RWPE1 (cell line): ENCODE results near the gene SLC25A11.
"Not testable (repeated sequence)": the region's sequence is repeated elsewhere in the genome, so short reads cannot be mapped to it uniquely, and the experiment has no call there.

Experiments
- CTCF ChIA-PET: fragments of 350-600 bp; sonication (Branson Sonifier 250); formaldehyde crosslinking; extraction: SDS; loops from one replicate; lab custom pipeline; 2021; lab: Yijun Ruan, JAX
- POLR2A ChIA-PET: fragments of 400-600 bp; formaldehyde crosslinking; extraction: SDS; loops from one replicate; lab custom pipeline; 2020; ENCODE audit warnings: antibody characterized with exemption; ENCODE audit not compliant: low non-redundant PET; lab: Yijun Ruan, JAX
- DNase-seq: peaks from one replicate; pipeline ENCODE4 v3.0.0; 2012; ENCODE audit warnings: low spot score
- H3K27ac ChIP-seq: fragments of 450-650 bp; 2 replicates; pipeline ENCODE4 v1.5.1; 2017
- TF ChIP-seq, protein P1 (sequence below): fragments of 450-650 bp; conservative IDR thresholded peaks from 2 replicates; pipeline ENCODE4 v1.5.1; 2017; ENCODE audit warnings: low read depth, mild to moderate bottlenecking

SLC25A11 gene

DNA sequence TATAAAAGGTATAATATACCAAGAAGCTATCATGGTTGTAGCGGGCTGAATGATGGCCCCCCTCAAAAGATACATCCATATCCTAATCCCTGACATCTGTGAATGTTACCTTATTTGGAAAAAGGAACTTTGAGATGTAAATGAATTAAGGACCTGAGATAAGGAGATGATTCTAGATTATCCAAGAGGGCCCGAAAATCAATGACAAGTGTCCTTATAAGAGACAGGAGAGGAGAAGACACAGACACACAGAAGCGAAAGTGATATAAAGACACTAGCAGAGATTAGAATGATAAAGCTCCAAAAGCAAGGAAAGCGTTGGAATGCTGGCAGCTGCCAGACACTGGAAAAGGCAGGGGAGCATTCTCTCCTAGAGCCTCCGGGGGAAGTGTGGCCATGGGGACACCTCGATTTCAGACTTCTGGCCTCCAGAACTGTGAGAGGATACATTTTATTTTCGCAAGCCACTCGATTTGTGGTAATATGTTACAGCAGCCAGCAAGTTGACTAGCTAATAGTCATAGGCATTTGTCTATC lies 20.3 kb downstream of the SLC25A11 start:
- H3K27ac ChIP-seq = no peak overlapping the region
- CTCF ChIA-PET = interaction anchor here (0.7 to 1.2 kb wide), 2 partner anchors 10 to 11 kb away, joined by 3 to 6 read pairs; no protein-coding TSS in a partner anchor
- POLR2A ChIA-PET = no interaction called here
- DNase-seq = no peak
- TF ChIP-seq, protein P1, sequence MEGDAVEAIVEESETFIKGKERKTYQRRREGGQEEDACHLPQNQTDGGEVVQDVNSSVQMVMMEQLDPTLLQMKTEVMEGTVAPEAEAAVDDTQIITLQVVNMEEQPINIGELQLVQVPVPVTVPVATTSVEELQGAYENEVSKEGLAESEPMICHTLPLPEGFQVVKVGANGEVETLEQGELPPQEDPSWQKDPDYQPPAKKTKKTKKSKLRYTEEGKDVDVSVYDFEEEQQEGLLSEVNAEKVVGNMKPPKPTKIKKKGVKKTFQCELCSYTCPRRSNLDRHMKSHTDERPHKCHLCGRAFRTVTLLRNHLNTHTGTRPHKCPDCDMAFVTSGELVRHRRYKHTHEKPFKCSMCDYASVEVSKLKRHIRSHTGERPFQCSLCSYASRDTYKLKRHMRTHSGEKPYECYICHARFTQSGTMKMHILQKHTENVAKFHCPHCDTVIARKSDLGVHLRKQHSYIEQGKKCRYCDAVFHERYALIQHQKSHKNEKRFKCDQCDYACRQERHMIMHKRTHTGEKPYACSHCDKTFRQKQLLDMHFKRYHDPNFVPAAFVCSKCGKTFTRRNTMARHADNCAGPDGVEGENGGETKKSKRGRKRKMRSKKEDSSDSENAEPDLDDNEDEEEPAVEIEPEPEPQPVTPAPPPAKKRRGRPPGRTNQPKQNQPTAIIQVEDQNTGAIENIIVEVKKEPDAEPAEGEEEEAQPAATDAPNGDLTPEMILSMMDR = no peak

DNA sequence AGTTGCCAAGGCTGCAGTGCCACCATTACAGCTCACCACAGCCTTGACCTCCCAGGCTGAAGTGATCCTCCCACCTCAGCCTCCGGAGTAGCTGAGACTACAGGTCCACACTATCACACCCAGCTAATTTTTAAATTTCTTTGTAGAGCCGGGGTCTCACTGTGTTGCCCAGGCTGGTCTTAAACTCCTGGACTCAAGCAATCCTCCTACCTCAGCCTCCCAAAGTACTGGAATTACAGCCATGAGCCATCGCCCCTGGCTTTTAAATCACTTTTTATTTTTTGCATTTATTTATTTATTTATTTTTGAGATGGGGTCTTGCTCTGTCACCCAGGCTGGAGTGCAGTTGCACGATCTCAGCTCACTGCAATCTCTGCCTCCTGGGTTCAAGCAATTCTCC lies 25.3 kb downstream of the SLC25A11 start:
- DNase-seq, POLR2A ChIA-PET: not testable (repeated sequence)
- CTCF ChIA-PET = interaction anchor here (0.7 kb wide), 1 partner anchor 893 kb away, joined by 5 read pairs; no protein-coding TSS in a partner anchor

DNA sequence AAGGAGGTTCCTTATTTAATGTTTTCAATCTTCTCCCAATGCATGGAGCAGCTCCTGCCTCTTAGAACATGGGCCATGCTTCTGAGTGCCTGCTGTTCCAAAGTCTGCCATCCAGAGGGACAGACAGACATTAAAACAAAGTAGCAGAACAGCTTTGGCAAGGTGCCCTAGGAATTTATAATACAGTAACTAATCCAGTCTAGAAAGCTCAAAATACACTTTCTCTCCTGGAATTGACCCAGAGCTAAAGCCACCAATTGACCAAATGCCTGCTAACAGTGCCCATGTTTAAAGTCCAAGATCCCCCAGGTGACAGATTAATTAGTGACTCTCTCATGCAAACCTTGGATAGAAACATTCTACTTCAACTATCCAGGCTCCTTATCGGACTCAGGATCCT lies 25.9 kb downstream of the SLC25A11 start:
- DNase-seq = no peak
- ChIA-PET POLR2A (no interaction called here), CTCF (interaction anchor here (0.6 kb wide), 1 partner anchor 11 kb away, joined by 3 read pairs; the partner anchor contains the start of gene CHRNE)
- no peak overlapping the region for H3K27ac ChIP-seq
- TF ChIP-seq, protein P1 = no peak

More for the DNA sequence above, 25.3 kb downstream of the SLC25A11 start:
- not testable (repeated sequence) for H3K27ac ChIP-seq

DNA sequence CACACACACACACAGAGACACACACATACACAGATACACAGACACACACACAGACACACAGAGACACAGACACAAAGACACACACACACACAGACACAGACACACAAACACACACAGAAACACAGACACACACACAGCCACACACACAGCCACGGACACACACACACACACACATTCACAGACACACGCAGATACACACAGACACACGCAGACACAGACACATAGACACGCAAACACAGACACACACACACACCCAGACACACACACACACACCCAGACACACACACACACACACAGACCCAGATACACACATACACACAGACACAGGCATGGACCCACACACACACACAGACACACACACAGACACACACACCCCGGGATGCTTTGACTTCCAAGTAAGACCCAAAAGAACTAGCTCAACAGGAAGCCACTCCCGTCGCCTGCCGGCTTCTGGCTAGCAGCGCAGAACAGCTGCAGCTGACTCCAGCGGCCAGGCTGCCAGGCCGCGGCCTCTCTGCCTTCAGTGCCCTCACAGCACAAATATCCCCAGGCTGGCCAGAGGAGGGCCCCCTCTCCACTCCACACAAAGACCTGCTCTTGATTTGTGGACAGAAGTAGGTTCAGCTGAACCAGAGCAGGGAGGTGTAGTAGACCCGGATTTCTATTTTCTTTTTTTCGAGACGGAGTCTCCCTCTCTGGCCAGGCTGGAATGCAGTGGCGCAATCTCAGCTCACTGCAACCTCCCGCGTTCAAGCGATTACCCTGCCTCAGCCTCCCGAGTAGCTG lies 30.9 kb downstream of the SLC25A11 start:
- DNase-seq = peak; percentile 81
- H3K27ac ChIP-seq = peak overlapping the region; percentile 97
- CTCF ChIA-PET = interaction anchor here (0.5 to 1.8 kb wide), 18 partner anchors 8 to 206 kb away, joined by 3 to 9 read pairs (median 4); partner anchors contain the start of genes ARRB2, CAMTA2, RNF167 and SLC25A11
- TF ChIP-seq, protein P1 = peak; percentile 85
- POLR2A ChIA-PET = interaction anchor here (1.2 to 1.9 kb wide), 4 partner anchors 31 to 88 kb away, joined by 3 to 18 read pairs (median 4); partner anchors contain the start of genes INCA1, KIF1C, PFN1 and RNF167

DNA sequence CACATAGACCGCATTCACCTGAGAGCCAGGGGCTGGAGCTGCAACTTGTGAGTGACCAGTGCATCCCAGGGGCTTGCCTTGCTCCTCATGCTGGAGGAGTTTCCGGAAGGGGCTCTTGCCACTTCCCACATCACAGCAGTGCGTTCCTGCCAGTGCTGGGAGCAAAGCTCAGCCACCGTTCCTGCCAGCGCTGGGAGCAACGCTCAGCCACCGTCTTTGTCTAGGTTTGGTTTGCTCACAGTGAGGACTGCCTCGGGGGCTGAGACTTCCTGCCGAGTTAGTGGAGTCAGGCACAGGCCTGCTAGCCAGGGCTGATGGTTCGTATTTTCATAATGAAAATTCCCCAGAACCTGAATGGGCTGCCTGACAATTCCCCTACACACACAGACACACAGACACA lies 31.5 kb downstream of the SLC25A11 start:
- CTCF ChIA-PET = interaction anchor here (0.9 to 1.8 kb wide), 10 partner anchors 10 to 118 kb away, joined by 3 to 9 read pairs (median 6); partner anchors contain the start of genes CAMTA2, RNF167 and SLC25A11
- TF ChIP-seq, protein P1 = no peak
- DNase-seq = peak; percentile 46
- peak overlapping the region; percentile 97 for H3K27ac ChIP-seq
- POLR2A ChIA-PET = interaction anchor here (1.9 kb wide), 1 partner anchor 31 kb away, joined by 18 read pairs; the partner anchor contains the start of genes RNF167 and SLC25A11

DNA sequence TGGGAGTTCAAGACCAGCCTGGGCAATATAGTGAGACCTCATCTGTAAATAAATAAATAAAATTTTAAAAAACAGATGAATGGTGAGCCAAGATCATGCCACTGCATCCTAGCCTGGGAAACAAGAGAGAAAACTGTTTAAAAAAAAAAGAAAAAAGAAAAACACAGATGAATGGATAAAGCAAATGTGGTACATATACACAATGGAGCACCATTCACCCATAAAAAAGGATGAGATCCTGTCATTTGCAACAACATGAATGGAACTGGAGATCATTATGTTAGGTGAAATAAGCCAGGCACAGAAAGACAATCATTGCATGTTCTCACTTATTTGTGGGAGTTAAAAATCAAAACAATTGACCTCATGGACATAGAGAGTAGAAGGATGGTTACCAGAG lies 33.2 kb downstream of the SLC25A11 start:
- POLR2A ChIA-PET, CTCF ChIA-PET, H3K27ac ChIP-seq, DNase-seq: not testable (repeated sequence)

DNA sequence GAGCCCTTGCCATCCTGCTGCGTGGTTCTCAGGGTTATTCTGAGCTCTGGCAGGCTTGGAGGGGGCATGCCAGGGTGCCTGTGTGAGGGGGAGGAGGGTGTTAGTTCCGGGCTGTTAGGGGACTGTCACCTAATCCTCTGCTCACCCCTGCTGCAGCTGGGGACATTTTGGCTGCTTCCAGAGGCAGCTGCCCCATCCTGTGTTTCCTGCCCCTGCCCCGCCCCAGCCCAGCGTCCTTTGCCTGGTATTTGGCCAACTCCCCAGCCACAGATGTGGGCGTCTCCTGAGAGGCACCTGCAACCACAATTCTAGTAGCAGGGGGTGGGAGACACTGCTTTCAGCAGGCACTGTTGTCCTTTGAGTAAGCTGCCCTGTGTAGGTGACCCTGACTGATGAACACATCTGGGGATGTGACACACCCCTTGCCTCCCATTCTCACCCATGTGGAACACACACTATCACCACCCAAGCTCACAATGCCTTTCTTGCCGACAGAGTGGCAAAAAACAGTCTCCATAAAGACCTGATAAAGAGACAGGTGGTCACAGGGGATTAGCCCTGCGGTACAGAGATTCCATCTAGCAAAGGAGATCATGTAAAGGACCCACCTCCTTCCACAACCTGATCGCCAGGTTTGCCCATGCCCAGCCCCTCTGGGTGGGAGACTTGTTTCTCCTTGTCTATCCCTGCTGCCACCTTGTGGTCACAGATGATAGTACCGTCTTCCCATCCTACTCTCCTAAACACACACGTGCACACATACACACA lies 36.6 kb downstream of the SLC25A11 start, which contains the start of gene CHRNE:
Gene CHRNE (minus strand): TSS at position 48 of the 768 bp plus-strand sequence. CDS start 35 bp downstream, at position 13.
- H3K27ac ChIP-seq = peak within 1 kb of the TSS; percentile 67
- CTCF ChIA-PET = interaction anchor here (0.6 to 1.6 kb wide), 17 partner anchors 9 to 222 kb away, joined by 3 to 11 read pairs (median 4); partner anchors contain the start of gene VMO1
- peak; percentile 50 for DNase-seq
- POLR2A ChIA-PET = interaction anchor here (0.6 kb wide), 2 partner anchors 24 to 345 kb away, joined by 4 to 7 read pairs; no protein-coding TSS in a partner anchor
- TF ChIP-seq, protein P1 = peak; percentile 87
